DND-41 (cell line): Measurements from ENCODE around the gene ABCC4.

ENCODE experiments used
- CTCF ChIP-seq: IDR thresholded peaks from 2 replicates; pipeline ENCODE4 v1.5.1; 2012; ENCODE audit warnings: borderline replicate concordance, low read length, moderate library complexity, mild to moderate bottlenecking; ENCODE audit not compliant: poor library complexity, severe bottlenecking; ENCODE audit errors: extremely low read depth
- EZH2 ChIP-seq: IDR thresholded peaks from 3 replicates; pipeline ENCODE4 v1.6.1; 2012; ENCODE audit warnings: borderline replicate concordance, low read depth, mild to moderate bottlenecking, moderate library complexity, low read length, inconsistent platforms; ENCODE audit not compliant: severe bottlenecking

GRCh38 chr13:95145587-95145986 lies 155.7 kb downstream of the ABCC4 start:
- TF ChIP-seq CTCF (no peak), EZH2 (no peak)
